K562 (cell line): ENCODE results near the gene OR2F1. TPM values are rescaled to one million over a fixed set of nuclear protein-coding genes. Genes with fewer than 3 reads are reported as not detected.

Source experiments
- ARID1B ChIP-seq: fragments of 450-650 bp; IDR thresholded peaks from 2 replicates; pipeline ENCODE4 v1.6.1; 2016; ENCODE audit warnings: antibody characterized with exemption, mild to moderate bottlenecking, inconsistent platforms
- ARID3B ChIP-seq: fragments of 250-450 bp; sonication (Bioruptor Pico); IDR thresholded peaks from 2 replicates; pipeline ENCODE4 v1.4.0; 2020; ENCODE audit warnings: borderline replicate concordance
- CAMTA2 ChIP-seq: fragments of 250-450 bp; sonication (Bioruptor Pico); conservative IDR thresholded peaks from 2 replicates; pipeline ENCODE4 v1.5.1; 2022
- DPF2 ChIP-seq: fragments of 450-650 bp; IDR thresholded peaks from 2 replicates; pipeline ENCODE4 v1.6.1; 2016
- ELF4 ChIP-seq: fragments of 450-650 bp; formaldehyde crosslinking; IDR thresholded peaks from 2 replicates; pipeline ENCODE4 v1.4.0; 2022; ENCODE audit warnings: missing genetic modification characterization
- EP300 ChIP-seq: IDR thresholded peaks from 2 replicates; pipeline ENCODE4 v1.6.1; 2012; ENCODE audit warnings: low read length, improper control_type of control experiment
- ESRRB ChIP-seq: fragments of 250-450 bp; sonication (Bioruptor Pico); IDR thresholded peaks from 2 replicates; pipeline ENCODE4 v1.5.0; 2020; ENCODE audit warnings: mild to moderate bottlenecking, moderate library complexity, borderline replicate concordance
- KDM1A ChIP-seq, 2 experiments: fragments of 450-650 bp; IDR thresholded peaks; 2 replicates each; pipeline ENCODE4 v1.6.1; 2016; ENCODE audit warnings: mild to moderate bottlenecking in 2 of 2
- MAX ChIP-seq: sonication (generic); formaldehyde crosslinking; IDR thresholded peaks from 2 replicates; pipeline ENCODE4 v1.9.0; 2022; ENCODE audit warnings: mild to moderate bottlenecking, missing genetic modification reagents
- SAFB ChIP-seq: fragments of 200-400 bp; formaldehyde crosslinking; IDR thresholded peaks from 2 replicates; pipeline ENCODE4 v1.6.1; 2017; ENCODE audit warnings: low read depth, low read length, borderline replicate concordance
- SMAD3 ChIP-seq: fragments of 450-650 bp; formaldehyde crosslinking; conservative IDR thresholded peaks from 2 replicates; pipeline ENCODE4 v1.4.0; 2020; ENCODE audit warnings: mild to moderate bottlenecking
- TEAD4 ChIP-seq, 2 experiments: sonication (generic) in 1 of 2; formaldehyde crosslinking in 1 of 2; IDR thresholded peaks; 2 replicates each; pipeline versions ENCODE4 v1.6.1 to v1.8.0; 2012 to 2022; ENCODE audit warnings: borderline replicate concordance in 1 of 2, inconsistent platforms in 1 of 2, low read length in 1 of 2, mild to moderate bottlenecking in 1 of 2, missing genetic modification reagents in 1 of 2
- polyA plus RNA-seq, 8 experiments: library from polyadenylated mRNA; depleted of rRNA in 4 of 8; stranded (reverse) in 5 of 8; unstranded in 3 of 8; fragments of >200 nt; fragmentation: Nextera tagmentation in 2 of 8; fragmentation: Illumina TruSeq in 1 of 8; extraction: Ambion mirVana in 2 of 8; extraction: Trizol in 1 of 8; gene quantifications; 2 replicates each; pipeline versions ENCODE4 v1.2.1 to v1.2.3, GENCODE V29; 2011 to 2014; ENCODE audit warnings: inconsistent platforms in 1 of 8, missing spikeins in 1 of 8
- total RNA-seq, 7 experiments: library from RNA; depleted of rRNA in 6 of 7; stranded (reverse); fragments of >200 nt in 6 of 7; fragmentation: Illumina TruSeq in 2 of 7; extraction: Trizol in 2 of 7; gene quantifications; 2 replicates each; pipeline versions ENCODE4 v1.2.1 to v1.2.3, GENCODE V29; 2011 to 2021; ENCODE audit warnings: low replicate concordance in 1 of 7
- TF ChIP-seq, protein P1 (sequence below), 2 experiments: fragments of 200-800 bp in 1 of 2; sonication (Bioruptor generic) in 1 of 2; sonication (generic) in 1 of 2; formaldehyde crosslinking in 1 of 2; IDR thresholded peaks in 1 of 2; conservative IDR thresholded peaks in 1 of 2; 2 replicates each; pipeline versions ENCODE4 v1.5.0 to v1.6.1; 2016 to 2020; ENCODE audit warnings: missing compliant biosample characterization in 1 of 2, missing genetic modification characterization in 1 of 2, missing genetic modification reagents in 1 of 2
- TF ChIP-seq, protein P2 (sequence below): fragments of 450-650 bp; IDR thresholded peaks from 2 replicates; pipeline ENCODE4 v1.6.1; 2016; ENCODE audit warnings: mild to moderate bottlenecking, moderate library complexity

OR2F1 gene
- total and polyA plus RNA-seq, 9 of the 15 experiments (the other 6 are each of a cell fraction or from before 2014, with no cell fraction given): not detected

GRCh38 chr7:143979998-143980397 lies 25.4 kb downstream of the OR2F1 start (continued):
- TF ChIP-seq TEAD4 (IDR thresholded peaks at IDR 0.05; ENCODE audit: low read length) (peak; percentile 88), TEAD4 (CRISPR knock-in tag; IDR thresholded peaks at IDR 0.05; ENCODE audit: borderline replicate concordance) (no peak), DPF2 (peak; percentile 38; the same call in 1 of the 2 replicates), ARID3B (no peak), EP300 (0 out of 2 replicates have a peak, but pooled peaks have one; percentile 7), ESRRB (no peak), CAMTA2 (CRISPR knock-in tag) (no peak), SMAD3 (no peak), SAFB (no peak), ELF4 (CRISPR knock-in tag) (no peak), KDM1A (IDR thresholded peaks at IDR 0.05) (no peak), ARID1B (peak; percentile 71), MAX (no peak)
- TF ChIP-seq, protein P1, sequence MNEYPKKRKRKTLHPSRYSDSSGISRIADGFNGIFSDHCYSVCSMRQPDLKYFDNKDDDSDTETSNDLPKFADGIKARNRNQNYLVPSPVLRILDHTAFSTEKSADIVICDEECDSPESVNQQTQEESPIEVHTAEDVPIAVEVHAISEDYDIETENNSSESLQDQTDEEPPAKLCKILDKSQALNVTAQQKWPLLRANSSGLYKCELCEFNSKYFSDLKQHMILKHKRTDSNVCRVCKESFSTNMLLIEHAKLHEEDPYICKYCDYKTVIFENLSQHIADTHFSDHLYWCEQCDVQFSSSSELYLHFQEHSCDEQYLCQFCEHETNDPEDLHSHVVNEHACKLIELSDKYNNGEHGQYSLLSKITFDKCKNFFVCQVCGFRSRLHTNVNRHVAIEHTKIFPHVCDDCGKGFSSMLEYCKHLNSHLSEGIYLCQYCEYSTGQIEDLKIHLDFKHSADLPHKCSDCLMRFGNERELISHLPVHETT (CRISPR knock-in tag; conservative IDR thresholded peaks at IDR 0.05 in 1 of 2, IDR thresholded peaks at IDR 0.05 in 1 of 2): no peak
- TF ChIP-seq, protein P2, sequence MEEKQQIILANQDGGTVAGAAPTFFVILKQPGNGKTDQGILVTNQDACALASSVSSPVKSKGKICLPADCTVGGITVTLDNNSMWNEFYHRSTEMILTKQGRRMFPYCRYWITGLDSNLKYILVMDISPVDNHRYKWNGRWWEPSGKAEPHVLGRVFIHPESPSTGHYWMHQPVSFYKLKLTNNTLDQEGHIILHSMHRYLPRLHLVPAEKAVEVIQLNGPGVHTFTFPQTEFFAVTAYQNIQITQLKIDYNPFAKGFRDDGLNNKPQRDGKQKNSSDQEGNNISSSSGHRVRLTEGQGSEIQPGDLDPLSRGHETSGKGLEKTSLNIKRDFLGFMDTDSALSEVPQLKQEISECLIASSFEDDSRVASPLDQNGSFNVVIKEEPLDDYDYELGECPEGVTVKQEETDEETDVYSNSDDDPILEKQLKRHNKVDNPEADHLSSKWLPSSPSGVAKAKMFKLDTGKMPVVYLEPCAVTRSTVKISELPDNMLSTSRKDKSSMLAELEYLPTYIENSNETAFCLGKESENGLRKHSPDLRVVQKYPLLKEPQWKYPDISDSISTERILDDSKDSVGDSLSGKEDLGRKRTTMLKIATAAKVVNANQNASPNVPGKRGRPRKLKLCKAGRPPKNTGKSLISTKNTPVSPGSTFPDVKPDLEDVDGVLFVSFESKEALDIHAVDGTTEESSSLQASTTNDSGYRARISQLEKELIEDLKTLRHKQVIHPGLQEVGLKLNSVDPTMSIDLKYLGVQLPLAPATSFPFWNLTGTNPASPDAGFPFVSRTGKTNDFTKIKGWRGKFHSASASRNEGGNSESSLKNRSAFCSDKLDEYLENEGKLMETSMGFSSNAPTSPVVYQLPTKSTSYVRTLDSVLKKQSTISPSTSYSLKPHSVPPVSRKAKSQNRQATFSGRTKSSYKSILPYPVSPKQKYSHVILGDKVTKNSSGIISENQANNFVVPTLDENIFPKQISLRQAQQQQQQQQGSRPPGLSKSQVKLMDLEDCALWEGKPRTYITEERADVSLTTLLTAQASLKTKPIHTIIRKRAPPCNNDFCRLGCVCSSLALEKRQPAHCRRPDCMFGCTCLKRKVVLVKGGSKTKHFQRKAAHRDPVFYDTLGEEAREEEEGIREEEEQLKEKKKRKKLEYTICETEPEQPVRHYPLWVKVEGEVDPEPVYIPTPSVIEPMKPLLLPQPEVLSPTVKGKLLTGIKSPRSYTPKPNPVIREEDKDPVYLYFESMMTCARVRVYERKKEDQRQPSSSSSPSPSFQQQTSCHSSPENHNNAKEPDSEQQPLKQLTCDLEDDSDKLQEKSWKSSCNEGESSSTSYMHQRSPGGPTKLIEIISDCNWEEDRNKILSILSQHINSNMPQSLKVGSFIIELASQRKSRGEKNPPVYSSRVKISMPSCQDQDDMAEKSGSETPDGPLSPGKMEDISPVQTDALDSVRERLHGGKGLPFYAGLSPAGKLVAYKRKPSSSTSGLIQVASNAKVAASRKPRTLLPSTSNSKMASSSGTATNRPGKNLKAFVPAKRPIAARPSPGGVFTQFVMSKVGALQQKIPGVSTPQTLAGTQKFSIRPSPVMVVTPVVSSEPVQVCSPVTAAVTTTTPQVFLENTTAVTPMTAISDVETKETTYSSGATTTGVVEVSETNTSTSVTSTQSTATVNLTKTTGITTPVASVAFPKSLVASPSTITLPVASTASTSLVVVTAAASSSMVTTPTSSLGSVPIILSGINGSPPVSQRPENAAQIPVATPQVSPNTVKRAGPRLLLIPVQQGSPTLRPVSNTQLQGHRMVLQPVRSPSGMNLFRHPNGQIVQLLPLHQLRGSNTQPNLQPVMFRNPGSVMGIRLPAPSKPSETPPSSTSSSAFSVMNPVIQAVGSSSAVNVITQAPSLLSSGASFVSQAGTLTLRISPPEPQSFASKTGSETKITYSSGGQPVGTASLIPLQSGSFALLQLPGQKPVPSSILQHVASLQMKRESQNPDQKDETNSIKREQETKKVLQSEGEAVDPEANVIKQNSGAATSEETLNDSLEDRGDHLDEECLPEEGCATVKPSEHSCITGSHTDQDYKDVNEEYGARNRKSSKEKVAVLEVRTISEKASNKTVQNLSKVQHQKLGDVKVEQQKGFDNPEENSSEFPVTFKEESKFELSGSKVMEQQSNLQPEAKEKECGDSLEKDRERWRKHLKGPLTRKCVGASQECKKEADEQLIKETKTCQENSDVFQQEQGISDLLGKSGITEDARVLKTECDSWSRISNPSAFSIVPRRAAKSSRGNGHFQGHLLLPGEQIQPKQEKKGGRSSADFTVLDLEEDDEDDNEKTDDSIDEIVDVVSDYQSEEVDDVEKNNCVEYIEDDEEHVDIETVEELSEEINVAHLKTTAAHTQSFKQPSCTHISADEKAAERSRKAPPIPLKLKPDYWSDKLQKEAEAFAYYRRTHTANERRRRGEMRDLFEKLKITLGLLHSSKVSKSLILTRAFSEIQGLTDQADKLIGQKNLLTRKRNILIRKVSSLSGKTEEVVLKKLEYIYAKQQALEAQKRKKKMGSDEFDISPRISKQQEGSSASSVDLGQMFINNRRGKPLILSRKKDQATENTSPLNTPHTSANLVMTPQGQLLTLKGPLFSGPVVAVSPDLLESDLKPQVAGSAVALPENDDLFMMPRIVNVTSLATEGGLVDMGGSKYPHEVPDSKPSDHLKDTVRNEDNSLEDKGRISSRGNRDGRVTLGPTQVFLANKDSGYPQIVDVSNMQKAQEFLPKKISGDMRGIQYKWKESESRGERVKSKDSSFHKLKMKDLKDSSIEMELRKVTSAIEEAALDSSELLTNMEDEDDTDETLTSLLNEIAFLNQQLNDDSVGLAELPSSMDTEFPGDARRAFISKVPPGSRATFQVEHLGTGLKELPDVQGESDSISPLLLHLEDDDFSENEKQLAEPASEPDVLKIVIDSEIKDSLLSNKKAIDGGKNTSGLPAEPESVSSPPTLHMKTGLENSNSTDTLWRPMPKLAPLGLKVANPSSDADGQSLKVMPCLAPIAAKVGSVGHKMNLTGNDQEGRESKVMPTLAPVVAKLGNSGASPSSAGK: no peak
